ENCODE results near the gene ARHGAP20. TPM values are rescaled to one million over a fixed set of nuclear protein-coding genes. Genes with fewer than 3 reads are reported as not detected.

ARHGAP20 gene
- total and polyA plus RNA-seq, 2 experiments from 2014 or later = 0.31 TPM; not detected in 1

DNA sequence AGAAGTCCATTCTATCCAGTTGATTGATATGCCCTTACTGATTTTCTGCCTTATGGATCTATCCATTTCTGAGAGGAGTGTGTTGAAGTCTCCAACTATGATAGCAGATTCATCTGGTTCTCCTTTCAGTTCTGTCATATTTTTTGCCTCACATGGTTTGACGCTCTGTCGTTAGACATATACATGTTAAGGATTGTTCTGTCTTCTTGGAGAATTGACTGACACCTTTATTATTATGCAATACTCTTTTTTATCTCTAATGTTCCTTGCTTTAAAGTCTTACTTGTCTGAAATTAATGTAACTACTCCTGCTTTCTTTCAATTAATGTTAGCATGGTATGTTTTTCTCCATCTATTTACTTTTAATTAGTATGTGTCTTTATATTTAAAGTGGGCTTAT, 12.1 kb upstream of the ARHGAP20 start:
- H2AFZ ChIP-seq = no peak overlapping the region
- no peaks in the 10 kb centered on the region for H3F3A ChIP-seq (replicated peaks; ENCODE audit: low read depth)
- H4K20me1 ChIP-seq (replicated peaks; ENCODE audit: insufficient read depth) = no peaks in the 10 kb centered on the region
- no peaks in the 10 kb centered on the region; the same call in 2 of the 3 replicates for H3K9me3 Mint-ChIP-seq
- no peak for ATAC-seq
- no peaks in the 10 kb centered on the region for H3K9me2 ChIP-seq (ENCODE audit: insufficient read depth)
- TF ChIP-seq POLR2AphosphoS5 (IDR thresholded peaks at IDR 0.05; ENCODE audit: low read depth) = no peak
- TF ChIP-seq, protein P1, sequence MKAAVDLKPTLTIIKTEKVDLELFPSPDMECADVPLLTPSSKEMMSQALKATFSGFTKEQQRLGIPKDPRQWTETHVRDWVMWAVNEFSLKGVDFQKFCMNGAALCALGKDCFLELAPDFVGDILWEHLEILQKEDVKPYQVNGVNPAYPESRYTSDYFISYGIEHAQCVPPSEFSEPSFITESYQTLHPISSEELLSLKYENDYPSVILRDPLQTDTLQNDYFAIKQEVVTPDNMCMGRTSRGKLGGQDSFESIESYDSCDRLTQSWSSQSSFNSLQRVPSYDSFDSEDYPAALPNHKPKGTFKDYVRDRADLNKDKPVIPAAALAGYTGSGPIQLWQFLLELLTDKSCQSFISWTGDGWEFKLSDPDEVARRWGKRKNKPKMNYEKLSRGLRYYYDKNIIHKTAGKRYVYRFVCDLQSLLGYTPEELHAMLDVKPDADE (IDR thresholded peaks at IDR 0.05) = no peak
- no peak for TF ChIP-seq ZNF114 (CRISPR knock-in tag; IDR thresholded peaks at IDR 0.05)
- no peak for TF ChIP-seq CREB1 (CRISPR knock-in tag; IDR thresholded peaks at IDR 0.05; ENCODE audit: low read depth)
- TF ChIP-seq, protein P2, sequence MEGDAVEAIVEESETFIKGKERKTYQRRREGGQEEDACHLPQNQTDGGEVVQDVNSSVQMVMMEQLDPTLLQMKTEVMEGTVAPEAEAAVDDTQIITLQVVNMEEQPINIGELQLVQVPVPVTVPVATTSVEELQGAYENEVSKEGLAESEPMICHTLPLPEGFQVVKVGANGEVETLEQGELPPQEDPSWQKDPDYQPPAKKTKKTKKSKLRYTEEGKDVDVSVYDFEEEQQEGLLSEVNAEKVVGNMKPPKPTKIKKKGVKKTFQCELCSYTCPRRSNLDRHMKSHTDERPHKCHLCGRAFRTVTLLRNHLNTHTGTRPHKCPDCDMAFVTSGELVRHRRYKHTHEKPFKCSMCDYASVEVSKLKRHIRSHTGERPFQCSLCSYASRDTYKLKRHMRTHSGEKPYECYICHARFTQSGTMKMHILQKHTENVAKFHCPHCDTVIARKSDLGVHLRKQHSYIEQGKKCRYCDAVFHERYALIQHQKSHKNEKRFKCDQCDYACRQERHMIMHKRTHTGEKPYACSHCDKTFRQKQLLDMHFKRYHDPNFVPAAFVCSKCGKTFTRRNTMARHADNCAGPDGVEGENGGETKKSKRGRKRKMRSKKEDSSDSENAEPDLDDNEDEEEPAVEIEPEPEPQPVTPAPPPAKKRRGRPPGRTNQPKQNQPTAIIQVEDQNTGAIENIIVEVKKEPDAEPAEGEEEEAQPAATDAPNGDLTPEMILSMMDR (conservative IDR thresholded peaks at IDR 0.05; ENCODE audit: low read depth in 2 of 2) = no peak
- TF ChIP-seq STAT1 (IDR thresholded peaks at IDR 0.05; ENCODE audit: unreplicated experiment) = no peak
- TF ChIP-seq JUNB (IDR thresholded peaks at IDR 0.05; ENCODE audit: unreplicated experiment) = no peak
- TF ChIP-seq EZH2 (IDR thresholded peaks at IDR 0.05; ENCODE audit: low read depth, unreplicated experiment) = no peak
- TF ChIP-seq, protein P3, sequence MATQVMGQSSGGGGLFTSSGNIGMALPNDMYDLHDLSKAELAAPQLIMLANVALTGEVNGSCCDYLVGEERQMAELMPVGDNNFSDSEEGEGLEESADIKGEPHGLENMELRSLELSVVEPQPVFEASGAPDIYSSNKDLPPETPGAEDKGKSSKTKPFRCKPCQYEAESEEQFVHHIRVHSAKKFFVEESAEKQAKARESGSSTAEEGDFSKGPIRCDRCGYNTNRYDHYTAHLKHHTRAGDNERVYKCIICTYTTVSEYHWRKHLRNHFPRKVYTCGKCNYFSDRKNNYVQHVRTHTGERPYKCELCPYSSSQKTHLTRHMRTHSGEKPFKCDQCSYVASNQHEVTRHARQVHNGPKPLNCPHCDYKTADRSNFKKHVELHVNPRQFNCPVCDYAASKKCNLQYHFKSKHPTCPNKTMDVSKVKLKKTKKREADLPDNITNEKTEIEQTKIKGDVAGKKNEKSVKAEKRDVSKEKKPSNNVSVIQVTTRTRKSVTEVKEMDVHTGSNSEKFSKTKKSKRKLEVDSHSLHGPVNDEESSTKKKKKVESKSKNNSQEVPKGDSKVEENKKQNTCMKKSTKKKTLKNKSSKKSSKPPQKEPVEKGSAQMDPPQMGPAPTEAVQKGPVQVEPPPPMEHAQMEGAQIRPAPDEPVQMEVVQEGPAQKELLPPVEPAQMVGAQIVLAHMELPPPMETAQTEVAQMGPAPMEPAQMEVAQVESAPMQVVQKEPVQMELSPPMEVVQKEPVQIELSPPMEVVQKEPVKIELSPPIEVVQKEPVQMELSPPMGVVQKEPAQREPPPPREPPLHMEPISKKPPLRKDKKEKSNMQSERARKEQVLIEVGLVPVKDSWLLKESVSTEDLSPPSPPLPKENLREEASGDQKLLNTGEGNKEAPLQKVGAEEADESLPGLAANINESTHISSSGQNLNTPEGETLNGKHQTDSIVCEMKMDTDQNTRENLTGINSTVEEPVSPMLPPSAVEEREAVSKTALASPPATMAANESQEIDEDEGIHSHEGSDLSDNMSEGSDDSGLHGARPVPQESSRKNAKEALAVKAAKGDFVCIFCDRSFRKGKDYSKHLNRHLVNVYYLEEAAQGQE (IDR thresholded peaks at IDR 0.05; ENCODE audit: unreplicated experiment) = no peak
- TF ChIP-seq, protein P4, sequence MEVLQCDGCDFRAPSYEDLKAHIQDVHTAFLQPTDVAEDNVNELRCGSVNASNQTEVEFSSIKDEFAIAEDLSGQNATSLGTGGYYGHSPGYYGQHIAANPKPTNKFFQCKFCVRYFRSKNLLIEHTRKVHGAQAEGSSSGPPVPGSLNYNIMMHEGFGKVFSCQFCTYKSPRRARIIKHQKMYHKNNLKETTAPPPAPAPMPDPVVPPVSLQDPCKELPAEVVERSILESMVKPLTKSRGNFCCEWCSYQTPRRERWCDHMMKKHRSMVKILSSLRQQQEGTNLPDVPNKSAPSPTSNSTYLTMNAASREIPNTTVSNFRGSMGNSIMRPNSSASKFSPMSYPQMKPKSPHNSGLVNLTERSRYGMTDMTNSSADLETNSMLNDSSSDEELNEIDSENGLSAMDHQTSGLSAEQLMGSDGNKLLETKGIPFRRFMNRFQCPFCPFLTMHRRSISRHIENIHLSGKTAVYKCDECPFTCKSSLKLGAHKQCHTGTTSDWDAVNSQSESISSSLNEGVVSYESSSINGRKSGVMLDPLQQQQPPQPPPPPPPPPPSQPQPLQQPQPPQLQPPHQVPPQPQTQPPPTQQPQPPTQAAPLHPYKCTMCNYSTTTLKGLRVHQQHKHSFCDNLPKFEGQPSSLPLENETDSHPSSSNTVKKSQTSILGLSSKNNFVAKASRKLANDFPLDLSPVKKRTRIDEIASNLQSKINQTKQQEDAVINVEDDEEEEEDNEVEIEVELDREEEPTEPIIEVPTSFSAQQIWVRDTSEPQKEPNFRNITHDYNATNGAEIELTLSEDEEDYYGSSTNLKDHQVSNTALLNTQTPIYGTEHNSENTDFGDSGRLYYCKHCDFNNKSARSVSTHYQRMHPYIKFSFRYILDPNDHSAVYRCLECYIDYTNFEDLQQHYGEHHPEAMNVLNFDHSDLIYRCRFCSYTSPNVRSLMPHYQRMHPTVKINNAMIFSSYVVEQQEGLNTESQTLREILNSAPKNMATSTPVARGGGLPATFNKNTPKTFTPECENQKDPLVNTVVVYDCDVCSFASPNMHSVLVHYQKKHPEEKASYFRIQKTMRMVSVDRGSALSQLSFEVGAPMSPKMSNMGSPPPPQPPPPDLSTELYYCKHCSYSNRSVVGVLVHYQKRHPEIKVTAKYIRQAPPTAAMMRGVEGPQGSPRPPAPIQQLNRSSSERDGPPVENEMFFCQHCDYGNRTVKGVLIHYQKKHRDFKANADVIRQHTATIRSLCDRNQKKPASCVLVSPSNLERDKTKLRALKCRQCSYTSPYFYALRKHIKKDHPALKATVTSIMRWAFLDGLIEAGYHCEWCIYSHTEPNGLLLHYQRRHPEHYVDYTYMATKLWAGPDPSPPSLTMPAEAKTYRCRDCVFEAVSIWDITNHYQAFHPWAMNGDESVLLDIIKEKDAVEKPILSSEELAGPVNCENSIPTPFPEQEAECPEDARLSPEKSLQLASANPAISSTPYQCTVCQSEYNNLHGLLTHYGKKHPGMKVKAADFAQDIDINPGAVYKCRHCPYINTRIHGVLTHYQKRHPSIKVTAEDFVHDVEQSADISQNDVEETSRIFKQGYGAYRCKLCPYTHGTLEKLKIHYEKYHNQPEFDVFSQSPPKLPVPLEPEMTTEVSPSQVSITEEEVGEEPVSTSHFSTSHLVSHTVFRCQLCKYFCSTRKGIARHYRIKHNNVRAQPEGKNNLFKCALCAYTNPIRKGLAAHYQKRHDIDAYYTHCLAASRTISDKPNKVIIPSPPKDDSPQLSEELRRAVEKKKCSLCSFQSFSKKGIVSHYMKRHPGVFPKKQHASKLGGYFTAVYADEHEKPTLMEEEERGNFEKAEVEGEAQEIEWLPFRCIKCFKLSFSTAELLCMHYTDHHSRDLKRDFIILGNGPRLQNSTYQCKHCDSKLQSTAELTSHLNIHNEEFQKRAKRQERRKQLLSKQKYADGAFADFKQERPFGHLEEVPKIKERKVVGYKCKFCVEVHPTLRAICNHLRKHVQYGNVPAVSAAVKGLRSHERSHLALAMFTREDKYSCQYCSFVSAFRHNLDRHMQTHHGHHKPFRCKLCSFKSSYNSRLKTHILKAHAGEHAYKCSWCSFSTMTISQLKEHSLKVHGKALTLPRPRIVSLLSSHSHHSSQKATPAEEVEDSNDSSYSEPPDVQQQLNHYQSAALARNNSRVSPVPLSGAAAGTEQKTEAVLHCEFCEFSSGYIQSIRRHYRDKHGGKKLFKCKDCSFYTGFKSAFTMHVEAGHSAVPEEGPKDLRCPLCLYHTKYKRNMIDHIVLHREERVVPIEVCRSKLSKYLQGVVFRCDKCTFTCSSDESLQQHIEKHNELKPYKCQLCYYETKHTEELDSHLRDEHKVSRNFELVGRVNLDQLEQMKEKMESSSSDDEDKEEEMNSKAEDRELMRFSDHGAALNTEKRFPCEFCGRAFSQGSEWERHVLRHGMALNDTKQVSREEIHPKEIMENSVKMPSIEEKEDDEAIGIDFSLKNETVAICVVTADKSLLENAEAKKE (CRISPR knock-in tag; IDR thresholded peaks at IDR 0.05) = no peak
- no peak for TF ChIP-seq NANOG (IDR thresholded peaks at IDR 0.05; ENCODE audit: borderline replicate concordance)
- no peaks in the 10 kb centered on the region for H3K79me2 ChIP-seq (replicated peaks; ENCODE audit: insufficient read depth)
- H3K27me3 ChIP-seq (ENCODE audit: insufficient read depth) = no peaks in the 10 kb centered on the region
- H3K4me1 ChIP-seq (ENCODE audit: insufficient read depth) = no peaks in the 10 kb centered on the region
- no peaks in the 10 kb centered on the region for H3K36me3 Mint-ChIP-seq (ENCODE audit: low read depth)
- no peaks in the 10 kb centered on the region for H3K36me3 ChIP-seq (ENCODE audit: insufficient read depth)
- H3K27me3 Mint-ChIP-seq (ENCODE audit: insufficient read depth, low read depth, poor library complexity) = no peaks in the 10 kb centered on the region
- H3K27ac Mint-ChIP-seq = no peak overlapping the region
- DNase-seq (ENCODE audit: low spot score) = no peak
- H3K27ac ChIP-seq (ENCODE audit: low read depth) = no peak overlapping the region
- no peak overlapping the region for H3K4me3 Mint-ChIP-seq
- H3K4me1 Mint-ChIP-seq = no peaks in the 10 kb centered on the region
- no peak overlapping the region for H3K4me2 ChIP-seq
- H3K4me3 ChIP-seq = no peak overlapping the region

Measured in GM23338 (cell line).